Measurements from ENCODE around the gene CLN5. TPM values are rescaled to one million over a fixed set of nuclear protein-coding genes. Genes with fewer than 3 reads are reported as not detected.
A peak's percentile ranks its signal among the peaks of the same experiment; 100 is the strongest.

The CLN5 gene
- total RNA-seq: 10 to 100 TPM; 14.5 to 16.9 TPM

DNA sequence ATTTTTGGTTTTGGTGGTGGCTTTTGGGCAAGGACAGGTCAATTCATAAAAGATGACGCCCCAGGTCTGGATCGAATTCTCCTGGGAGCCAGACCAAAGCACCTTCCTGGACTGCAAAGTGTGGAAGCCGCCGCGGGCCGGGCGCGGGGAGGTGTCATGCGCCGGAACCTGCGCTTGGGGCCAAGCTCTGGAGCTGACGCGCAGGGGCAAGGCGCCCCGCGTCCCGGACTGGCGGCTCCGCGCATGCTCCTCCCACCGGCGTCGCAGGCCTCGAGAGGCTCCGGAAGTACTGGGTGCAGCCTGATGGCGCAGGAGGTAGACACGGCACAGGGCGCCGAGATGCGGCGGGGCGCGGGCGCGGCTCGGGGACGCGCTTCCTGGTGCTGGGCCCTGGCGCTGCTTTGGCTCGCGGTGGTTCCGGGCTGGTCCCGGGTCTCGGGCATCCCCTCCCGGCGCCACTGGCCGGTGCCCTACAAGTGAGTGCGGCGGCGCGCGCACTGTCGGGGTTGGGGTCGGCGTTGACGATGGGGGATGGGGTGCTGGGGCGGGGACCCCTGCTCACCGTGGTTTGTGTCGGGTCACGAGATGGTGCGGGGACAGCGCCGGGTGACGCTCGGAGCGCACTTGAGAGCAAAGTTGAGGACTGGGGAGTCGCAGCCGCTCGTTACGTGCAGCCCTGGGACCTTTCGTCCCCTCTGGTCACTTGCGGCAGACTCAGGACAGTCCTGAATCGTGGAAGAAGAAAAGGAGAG, at the start of gene CLN5:
Gene CLN5 (plus strand): TSS at position 286 of the 752 bp plus-strand sequence. CDS start 18 bp downstream, at position 304.
- intact Hi-C loops (cut with micrococcal nuclease): loop anchor here (2.0 kb wide), 1 partner anchor 35 kb away; the partner anchor contains the start of gene FBXL3
- POLR2A ChIA-PET: interaction anchor here (0.7 to 3.4 kb wide), 9 partner anchors 10 to 337 kb away, joined by 3 to 49 read pairs (median 4); partner anchors contain the start of gene FBXL3

GRCh38 chr13:76942363-76942762, 49.5 kb upstream of the CLN5 start:
- no peak for DNase-seq
- peaks cover 3% of the 10 kb centered on the region for H3K9me3 Mint-ChIP-seq
- no peak for ATAC-seq
- CTCF ChIA-PET: no interaction called here
- POLR2A ChIA-PET: no interaction called here
- H3K36me3 Mint-ChIP-seq (ENCODE audit: low read depth): no peaks in the 10 kb centered on the region
- no peak overlapping the region for H3K27ac Mint-ChIP-seq
- TF ChIP-seq, protein P1, sequence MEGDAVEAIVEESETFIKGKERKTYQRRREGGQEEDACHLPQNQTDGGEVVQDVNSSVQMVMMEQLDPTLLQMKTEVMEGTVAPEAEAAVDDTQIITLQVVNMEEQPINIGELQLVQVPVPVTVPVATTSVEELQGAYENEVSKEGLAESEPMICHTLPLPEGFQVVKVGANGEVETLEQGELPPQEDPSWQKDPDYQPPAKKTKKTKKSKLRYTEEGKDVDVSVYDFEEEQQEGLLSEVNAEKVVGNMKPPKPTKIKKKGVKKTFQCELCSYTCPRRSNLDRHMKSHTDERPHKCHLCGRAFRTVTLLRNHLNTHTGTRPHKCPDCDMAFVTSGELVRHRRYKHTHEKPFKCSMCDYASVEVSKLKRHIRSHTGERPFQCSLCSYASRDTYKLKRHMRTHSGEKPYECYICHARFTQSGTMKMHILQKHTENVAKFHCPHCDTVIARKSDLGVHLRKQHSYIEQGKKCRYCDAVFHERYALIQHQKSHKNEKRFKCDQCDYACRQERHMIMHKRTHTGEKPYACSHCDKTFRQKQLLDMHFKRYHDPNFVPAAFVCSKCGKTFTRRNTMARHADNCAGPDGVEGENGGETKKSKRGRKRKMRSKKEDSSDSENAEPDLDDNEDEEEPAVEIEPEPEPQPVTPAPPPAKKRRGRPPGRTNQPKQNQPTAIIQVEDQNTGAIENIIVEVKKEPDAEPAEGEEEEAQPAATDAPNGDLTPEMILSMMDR (IDR thresholded peaks at IDR 0.05): no peak
- no peaks in the 10 kb centered on the region for H3K27me3 Mint-ChIP-seq
- H3K4me3 Mint-ChIP-seq: no peak overlapping the region
- intact Hi-C loops (cut with micrococcal nuclease): no loop called here
- no peaks in the 10 kb centered on the region for H3K4me1 Mint-ChIP-seq (ENCODE audit: low read depth)

More for the DNA sequence above, at the start of gene CLN5:
- peaks cover 27% of the 10 kb centered on the region for H3K4me1 Mint-ChIP-seq (ENCODE audit: low read depth)
- peaks cover 23% of the 10 kb centered on the region for H3K36me3 Mint-ChIP-seq (ENCODE audit: low read depth)
- H3K4me3 Mint-ChIP-seq: peak within 1 kb of the TSS; percentile 96
- peak; percentile 94 for ATAC-seq
- TF ChIP-seq, protein P1 (IDR thresholded peaks at IDR 0.05): no peak
- H3K27ac Mint-ChIP-seq: peak within 1 kb of the TSS; percentile 99
- CTCF ChIA-PET: interaction anchor here (0.9 to 3.3 kb wide), 4 partner anchors 9 to 26 kb away, joined by 3 to 26 read pairs (median 12); no protein-coding TSS in a partner anchor
- DNase-seq: peak; percentile 95
- H3K9me3 Mint-ChIP-seq: no peaks in the 10 kb centered on the region
- peaks cover 4% of the 10 kb centered on the region for H3K27me3 Mint-ChIP-seq

GRCh38 chr13:76943646-76944045, 48.2 kb upstream of the CLN5 start:
- H3K9me3 Mint-ChIP-seq: peaks cover 3% of the 10 kb centered on the region
- no peak for DNase-seq
- ChIA-PET CTCF (interaction anchor here (0.8 kb wide), 1 partner anchor 37 kb away, joined by 4 read pairs; no protein-coding TSS in a partner anchor), POLR2A (no interaction called here)
- no peak overlapping the region for H3K4me3 Mint-ChIP-seq
- intact Hi-C loops (cut with micrococcal nuclease): no loop called here
- TF ChIP-seq, protein P1 (IDR thresholded peaks at IDR 0.05): no peak
- no peak overlapping the region for H3K27ac Mint-ChIP-seq
- no peaks in the 10 kb centered on the region for H3K4me1 Mint-ChIP-seq (ENCODE audit: low read depth)
- no peaks in the 10 kb centered on the region for H3K36me3 Mint-ChIP-seq (ENCODE audit: low read depth)
- ATAC-seq: no peak
- H3K27me3 Mint-ChIP-seq: no peaks in the 10 kb centered on the region

GRCh38 chr13:76944456-76944855, 47.4 kb upstream of the CLN5 start:
- ChIA-PET CTCF (no interaction called here), POLR2A (no interaction called here)
- TF ChIP-seq, protein P1 (IDR thresholded peaks at IDR 0.05): no peak
- H3K27me3 Mint-ChIP-seq: no peaks in the 10 kb centered on the region
- no peaks in the 10 kb centered on the region for H3K36me3 Mint-ChIP-seq (ENCODE audit: low read depth)
- ATAC-seq (no peak), DNase-seq (no peak)
- intact Hi-C loops (cut with micrococcal nuclease): no loop called here
- H3K9me3 Mint-ChIP-seq: peaks cover 3% of the 10 kb centered on the region
- no peak overlapping the region for H3K27ac Mint-ChIP-seq
- H3K4me1 Mint-ChIP-seq (ENCODE audit: low read depth): no peaks in the 10 kb centered on the region
- no peak overlapping the region for H3K4me3 Mint-ChIP-seq

GRCh38 chr13:76948149-76948548, 43.7 kb upstream of the CLN5 start, which contains the start of gene ACOD1:
ACOD1 (plus strand) TSS chr13:76948511; CDS start chr13:76948559, 48 bp downstream.
- ChIA-PET CTCF (no interaction called here), POLR2A (no interaction called here)
- H3K27me3 Mint-ChIP-seq: peaks cover 15% of the 10 kb centered on the region
- no peaks in the 10 kb centered on the region for H3K36me3 Mint-ChIP-seq (ENCODE audit: low read depth)
- H3K4me1 Mint-ChIP-seq (ENCODE audit: low read depth): no peaks in the 10 kb centered on the region
- ATAC-seq: no peak
- peaks cover 3% of the 10 kb centered on the region for H3K9me3 Mint-ChIP-seq
- TF ChIP-seq, protein P1 (IDR thresholded peaks at IDR 0.05): no peak
- intact Hi-C loops (cut with micrococcal nuclease): no loop called here
- H3K4me3 Mint-ChIP-seq: no peak within 1 kb of the TSS
- DNase-seq: no peak
- no peak within 1 kb of the TSS for H3K27ac Mint-ChIP-seq

All from activated CD8-positive, alpha-beta T cell treated with anti-CD3 and anti-CD28 coated beads for 36 hours (primary cell).